Subcutaneous adipose tissue (tissue), 4 donors: ENCODE results near the gene SKIC8. TPM values are rescaled to one million over a fixed set of nuclear protein-coding genes. Genes with fewer than 3 reads are reported as not detected.

Experiments
- CTCF ChIP-seq: fragments of 450-650 bp; IDR thresholded peaks from one replicate; pipeline ENCODE4 v1.5.1; 2016; ENCODE audit warnings: low read depth, mild to moderate bottlenecking, control low read depth, antibody characterized with exemption, moderate library complexity
- total RNA-seq, 4 donors: library from RNA; depleted of rRNA; stranded (reverse); fragments of >200 nt; gene quantifications; one replicate each; pipeline ENCODE4 v1.1.0, GENCODE V29; 2016

The SKIC8 gene
- total RNA-seq, 4 donors from 2014 or later, result 50.0 to 70.8 (median 64.3) TPM

GRCh38 chr15:78312957-78313356 lies 13.5 kb upstream of the SKIC8 start:
- TF ChIP-seq CTCF, result no peak

- no peak for TF ChIP-seq CTCF
Measured at GRCh38 chr15:78312536-78312935, 13.1 kb upstream of the SKIC8 start.

DNA sequence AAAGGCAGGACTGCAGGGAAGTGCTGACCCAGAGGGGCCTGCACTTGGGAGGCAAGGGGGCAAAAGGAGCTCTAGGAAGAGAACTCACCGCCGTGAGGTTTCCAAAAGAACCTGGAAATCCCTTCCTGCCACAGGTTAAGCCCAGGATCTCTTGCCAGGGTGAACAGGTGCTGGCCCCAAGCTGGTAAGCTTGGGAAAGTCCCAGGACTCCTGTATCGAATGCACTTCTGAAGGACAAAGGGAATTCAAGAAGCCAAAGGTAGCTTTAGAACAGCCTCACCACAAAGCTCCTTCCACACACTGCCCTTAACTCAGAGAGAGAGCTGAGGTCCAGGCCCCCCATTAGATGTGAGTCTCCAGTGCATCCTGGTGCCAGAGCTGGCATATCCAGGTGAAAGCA lies 11.9 kb upstream of the SKIC8 start:
- no peak for TF ChIP-seq CTCF

- no peak for TF ChIP-seq CTCF
Measured at GRCh38 chr15:78308422-78309032, 9.1 kb upstream of the SKIC8 start.

DNA sequence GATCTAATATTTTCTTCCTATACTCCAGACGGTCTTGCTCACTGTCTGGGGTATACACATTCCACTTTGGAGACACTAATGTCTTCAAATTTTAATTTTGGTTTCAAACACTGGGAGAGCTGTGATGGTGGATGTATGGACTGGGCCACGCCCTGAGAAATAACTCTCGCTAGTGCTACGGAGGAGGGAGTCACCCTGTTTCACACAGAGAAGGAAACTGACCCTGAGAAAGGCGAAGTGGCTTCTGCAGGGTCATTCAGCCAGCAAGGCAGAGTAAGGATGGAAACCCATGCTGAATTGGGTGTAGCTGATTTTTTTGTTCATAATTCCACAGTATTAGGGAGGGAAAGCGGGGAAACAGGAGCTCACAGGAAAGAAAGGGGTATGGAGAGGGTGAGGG lies 8.6 kb upstream of the SKIC8 start:
- TF ChIP-seq CTCF, result no peak

- TF ChIP-seq CTCF, result no peak
Measured at GRCh38 chr15:78306176-78306774, 6.9 kb upstream of the SKIC8 start.

DNA sequence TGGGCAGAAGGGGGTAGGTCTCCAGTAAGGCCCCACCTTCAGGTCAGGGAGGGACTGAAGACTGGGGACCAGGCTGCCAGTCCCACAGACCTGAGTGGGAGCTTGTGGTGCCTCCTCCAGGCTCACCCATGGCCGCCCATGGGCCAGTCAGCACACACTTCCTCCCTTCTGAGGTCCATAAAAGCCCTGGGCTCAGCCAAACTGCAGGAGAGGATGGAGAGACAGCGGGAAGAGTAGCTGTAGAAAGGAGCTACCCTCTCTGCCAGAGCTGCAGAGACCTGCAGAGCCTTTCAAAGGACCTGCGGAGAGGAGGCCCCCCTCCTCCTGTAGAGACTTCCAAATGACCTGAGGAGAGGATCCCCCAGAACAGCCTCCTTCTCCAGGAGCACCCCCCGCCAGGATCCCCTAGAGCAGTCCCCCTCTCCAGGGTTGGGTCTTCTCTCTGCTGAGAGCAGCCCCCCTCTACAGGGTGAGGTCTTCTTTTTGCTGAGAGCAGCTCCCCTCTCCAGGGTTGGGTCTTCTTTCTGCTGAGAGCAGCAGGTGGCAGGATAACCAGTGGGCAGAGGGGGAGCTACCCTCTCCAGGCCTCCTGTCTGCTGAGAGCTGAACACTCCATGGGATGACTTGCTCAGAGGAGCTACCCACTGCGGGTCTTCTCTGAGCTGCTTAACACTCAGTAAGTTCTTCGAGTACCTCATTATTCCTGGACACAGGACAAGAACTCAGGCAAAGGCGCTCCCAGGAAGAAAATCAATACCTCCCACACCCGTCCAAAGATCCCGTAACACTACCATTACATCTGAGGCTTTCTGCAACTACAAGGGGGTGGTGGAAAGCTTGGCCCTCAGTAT lies 5.0 kb upstream of the SKIC8 start:
- no peak for TF ChIP-seq CTCF
